NCI-H69 (cell line): ENCODE measurements around the gene MAP3K8.
"Not testable (repeated sequence)": the region's sequence is repeated elsewhere in the genome, so short reads cannot be mapped to it uniquely, and the experiment has no call there.

Experiments
- DNase-seq: peaks from one replicate; lab custom pipeline; 2025; lab: John Stamatoyannopoulos, UW

The MAP3K8 gene

DNA sequence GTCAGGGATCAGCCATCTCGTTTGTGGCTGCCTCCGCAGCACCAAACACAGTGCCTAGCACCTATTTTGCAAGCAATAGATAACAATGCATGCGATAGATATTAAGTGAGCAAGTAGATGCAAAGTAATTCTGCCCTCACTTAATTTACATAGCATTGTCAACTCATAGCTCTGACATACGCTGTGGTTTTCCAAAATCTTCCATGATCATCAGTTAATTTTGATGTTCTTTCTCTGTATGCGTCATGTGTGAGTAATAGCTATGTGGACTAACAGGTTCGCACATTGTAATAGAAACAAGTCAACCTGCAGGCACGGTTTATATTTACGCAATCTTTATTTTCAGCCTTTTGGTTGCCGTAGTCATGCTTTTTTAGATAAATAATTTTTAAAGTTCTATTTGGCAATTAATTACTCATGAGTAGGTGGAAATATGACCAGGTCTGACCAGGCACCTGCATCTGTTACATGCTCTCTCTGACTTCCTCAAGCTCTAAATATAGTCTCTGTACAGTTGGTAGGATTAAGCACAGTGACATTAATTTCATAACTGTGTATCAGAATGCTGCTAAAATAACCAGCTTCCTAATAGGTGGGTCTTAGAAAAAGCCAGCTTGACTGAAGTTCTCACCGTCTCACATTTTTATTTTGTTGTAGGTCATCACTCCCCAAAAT lies 13.3 kb downstream of the MAP3K8 start:
- no peak for DNase-seq

- DNase-seq, result no peak
Measured at GRCh38 chr10:30448092-30448491, 14.1 kb downstream of the MAP3K8 start.

DNA sequence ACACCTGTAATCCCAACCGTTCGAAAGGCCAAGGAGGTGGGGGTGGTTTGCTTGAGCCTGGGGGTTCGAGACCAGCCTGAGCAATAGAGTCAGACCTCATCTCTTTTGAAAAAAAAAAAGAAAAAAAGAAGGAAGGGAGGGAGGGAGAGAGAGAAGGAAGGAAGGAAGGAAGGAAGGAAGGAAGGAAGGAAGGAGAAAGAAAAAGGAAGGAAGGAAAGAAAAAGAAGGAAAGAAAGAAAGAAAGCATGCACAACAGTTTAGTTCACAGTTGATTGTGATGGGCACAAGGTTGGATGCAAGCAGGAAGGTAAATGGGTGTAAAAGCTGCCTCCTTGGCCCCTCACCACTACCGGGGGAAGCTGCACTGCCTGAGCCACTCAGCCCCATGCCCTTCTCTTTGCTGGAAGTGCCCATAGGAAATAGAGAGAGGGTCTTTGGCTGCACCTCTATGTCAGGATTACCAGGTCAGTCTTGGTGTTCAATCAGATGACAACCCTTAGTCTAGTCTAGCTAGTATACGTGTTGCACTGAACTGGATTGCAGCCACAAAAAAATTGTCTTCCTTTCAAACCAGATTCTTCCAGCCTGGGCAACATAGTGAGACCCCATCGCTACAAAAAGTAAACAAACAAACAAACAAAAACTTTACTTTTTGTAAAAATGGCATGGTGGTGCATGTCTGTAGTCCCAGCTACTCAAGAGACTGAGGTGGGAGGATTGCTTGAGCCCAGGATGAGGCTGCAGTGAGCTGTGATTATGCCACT lies 20.0 kb downstream of the MAP3K8 start:
- no peak for DNase-seq

- no peak for DNase-seq
Measured at GRCh38 chr10:30454744-30455510, 20.9 kb downstream of the MAP3K8 start.

GRCh38 chr10:30455816-30456215 lies 21.8 kb downstream of the MAP3K8 start:
- no peak for DNase-seq

- DNase-seq, result no peak
Measured at GRCh38 chr10:30456266-30456665, 22.3 kb downstream of the MAP3K8 start.

DNA sequence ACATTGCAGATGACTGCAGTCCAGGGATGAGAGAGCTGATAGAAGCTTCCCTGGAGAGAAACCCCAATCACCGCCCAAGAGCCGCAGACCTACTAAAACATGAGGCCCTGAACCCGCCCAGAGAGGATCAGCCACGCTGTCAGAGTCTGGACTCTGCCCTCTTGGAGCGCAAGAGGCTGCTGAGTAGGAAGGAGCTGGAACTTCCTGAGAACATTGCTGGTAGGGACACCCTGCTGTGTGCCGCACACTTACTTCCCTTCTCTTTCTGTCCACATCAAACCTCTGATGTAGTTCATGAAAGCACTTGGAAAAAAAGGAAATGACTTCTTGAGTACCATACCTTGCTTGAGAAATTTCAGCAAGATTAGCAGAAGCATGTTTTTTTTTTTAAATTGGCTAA lies 25.3 kb downstream of the MAP3K8 start:
- no peak for DNase-seq

GRCh38 chr10:30460121-30460520 lies 26.1 kb downstream of the MAP3K8 start:
- DNase-seq, result no peak

- no peak for DNase-seq
Measured at GRCh38 chr10:30462513-30462912, 28.5 kb downstream of the MAP3K8 start.

GRCh38 chr10:30463944-30464451 lies 30.0 kb downstream of the MAP3K8 start:
- DNase-seq, result no peak

- no peak for DNase-seq
Measured at GRCh38 chr10:30464675-30465074, 30.7 kb downstream of the MAP3K8 start.

- DNase-seq, result no peak
Measured at GRCh38 chr10:30466445-30466844, 32.5 kb downstream of the MAP3K8 start.

DNA sequence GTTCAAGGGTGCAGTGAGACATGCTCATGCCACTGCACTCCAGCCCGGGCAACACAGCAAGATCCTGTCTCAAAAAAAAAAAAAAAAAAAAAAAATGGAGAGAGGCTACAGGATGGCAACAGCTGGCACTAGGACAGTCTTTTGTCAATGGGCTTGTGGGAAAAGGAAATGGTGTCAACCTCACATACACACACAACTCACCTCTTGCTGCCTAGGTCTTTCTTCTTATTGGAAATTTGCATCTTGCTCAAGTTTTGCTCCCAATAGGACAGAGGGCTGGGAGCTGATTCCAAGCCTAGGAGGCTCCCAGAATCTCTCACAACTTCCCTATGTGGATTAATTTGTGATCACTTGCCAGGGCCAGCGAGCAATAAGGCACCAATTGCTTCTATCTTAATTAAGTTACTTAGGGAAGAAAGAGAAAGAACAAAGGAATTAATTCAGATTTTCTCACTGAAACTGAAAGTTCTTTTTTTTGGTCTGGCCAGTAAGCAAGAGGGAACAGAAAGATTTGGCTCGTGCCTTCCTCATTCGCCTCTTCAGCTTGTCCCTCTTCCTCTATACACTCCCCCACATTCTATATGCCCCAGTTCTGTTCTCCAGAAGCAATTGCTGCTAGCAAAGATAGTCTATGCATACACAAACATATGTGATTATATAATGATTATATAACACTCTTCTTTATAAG lies 33.8 kb downstream of the MAP3K8 start:
- DNase-seq, result no peak

DNA sequence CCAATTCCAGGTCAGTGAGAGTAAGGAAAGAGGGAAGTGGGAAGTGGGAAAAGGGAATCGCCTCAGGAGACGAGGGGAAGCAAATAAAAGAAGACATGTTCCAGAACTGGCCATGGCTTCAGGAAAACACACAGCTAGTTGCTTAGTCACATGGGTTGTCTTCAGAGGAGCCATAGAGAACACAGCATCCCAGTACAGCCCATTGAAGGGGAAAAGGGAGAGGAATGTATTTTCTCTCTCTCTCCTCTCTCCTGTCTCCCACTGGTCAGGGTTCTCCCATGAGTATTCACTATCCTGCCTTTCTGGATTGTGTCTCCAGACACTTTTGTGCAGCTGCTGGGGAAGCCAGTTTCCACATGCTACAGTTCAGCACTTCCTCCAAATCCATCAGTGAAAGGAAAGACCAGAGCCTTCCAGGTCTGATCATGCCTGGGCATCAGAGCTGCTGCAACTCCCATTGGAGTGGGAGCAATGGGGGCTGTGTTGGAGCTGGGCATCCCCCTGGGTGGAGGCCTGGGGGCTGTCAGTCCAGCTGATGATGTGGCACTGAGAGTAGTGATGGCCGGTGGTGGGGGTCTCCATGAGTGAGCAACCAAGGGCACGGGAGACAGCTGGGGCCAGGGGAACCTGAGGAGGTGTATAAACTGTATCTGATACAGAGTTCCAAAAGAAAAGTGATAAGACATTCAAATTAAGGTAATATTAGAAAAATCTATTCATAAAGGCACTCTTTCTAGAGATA lies 38.6 kb downstream of the MAP3K8 start:
- no peak for DNase-seq

DNA sequence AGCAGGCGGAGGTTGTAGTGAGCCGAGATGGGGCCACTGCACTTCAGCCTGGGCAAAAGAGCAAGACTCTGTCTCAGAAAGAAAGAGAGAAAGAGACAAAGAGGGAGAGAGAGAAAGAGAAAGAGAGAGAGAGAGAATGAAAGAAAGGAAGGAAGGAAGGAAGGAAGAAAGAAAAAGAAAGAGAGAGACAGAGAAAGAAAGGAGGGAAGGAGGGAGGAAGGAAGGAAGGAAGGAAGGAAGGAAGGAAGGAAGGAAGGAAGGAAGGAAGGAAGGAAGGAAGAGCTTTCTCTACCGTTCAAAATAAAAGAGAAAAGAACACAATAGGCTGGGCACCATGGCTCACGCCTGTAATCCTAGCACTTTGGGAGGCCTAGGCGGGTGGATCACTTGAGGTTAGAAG lies 41.5 kb downstream of the MAP3K8 start:
- DNase-seq, result not testable (repeated sequence)

DNA sequence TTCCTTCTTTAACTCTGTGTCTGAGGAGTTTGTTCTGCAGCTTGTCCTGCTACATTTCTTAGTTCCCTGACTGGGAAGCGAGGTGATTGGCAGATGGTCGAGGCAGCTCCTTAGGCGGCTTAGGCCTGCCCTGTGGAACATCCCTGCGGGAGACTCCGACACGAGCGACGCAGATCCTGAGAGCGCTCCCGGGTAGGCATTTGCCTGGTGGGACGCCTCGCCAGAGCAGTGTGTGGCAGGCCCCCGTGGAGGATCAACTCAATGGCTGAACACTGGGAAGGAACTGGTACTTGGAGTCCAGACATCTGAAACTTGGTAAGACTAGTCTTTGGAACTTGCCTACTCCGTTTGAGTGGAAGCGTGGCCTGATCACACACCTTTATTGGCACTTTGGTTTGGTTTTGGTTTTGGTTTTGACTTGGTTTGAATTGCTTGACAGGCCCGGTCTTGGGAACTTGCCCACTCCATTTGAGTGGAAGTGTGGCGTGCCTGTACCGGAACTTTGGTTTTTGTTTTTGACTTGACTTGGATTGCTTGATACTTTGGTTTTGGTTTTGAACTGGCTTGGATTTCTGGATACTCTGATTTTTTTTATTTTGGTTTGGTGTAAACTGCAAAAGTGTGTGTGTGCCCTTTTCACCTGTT lies 42.6 kb downstream of the MAP3K8 start:
- DNase-seq, result no peak

- not testable (repeated sequence) for DNase-seq
Measured at GRCh38 chr10:30479513-30479912, 45.5 kb downstream of the MAP3K8 start.

- DNase-seq, result no peak
Measured at GRCh38 chr10:30481603-30482002, 47.6 kb downstream of the MAP3K8 start.

- no peak for DNase-seq
Measured at GRCh38 chr10:30488316-30488715, 54.3 kb downstream of the MAP3K8 start.

GRCh38 chr10:30489346-30489745 lies 55.4 kb downstream of the MAP3K8 start:
- no peak for DNase-seq
